ENCODE measurements around the gene ZBTB45.

The ZBTB45 gene

DNA sequence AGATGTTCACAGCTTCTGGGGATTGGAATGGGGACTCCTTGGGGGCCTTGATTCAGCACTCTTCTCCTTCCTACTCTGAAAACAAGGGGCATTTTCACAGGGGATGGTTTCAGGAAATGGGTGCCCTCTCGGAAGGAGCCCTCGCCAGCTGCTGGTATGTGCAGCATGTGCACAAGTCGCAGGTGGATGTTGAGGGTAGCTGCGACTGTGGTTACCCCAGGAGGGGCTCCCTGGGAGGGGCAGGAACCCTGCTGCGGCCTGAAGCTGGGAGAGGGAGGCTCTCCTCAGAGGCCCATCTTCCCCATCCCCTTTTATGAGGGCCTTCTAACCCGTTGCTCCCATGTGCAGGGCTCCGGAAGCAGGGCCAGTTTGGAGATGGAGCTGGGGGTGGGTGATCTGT is 37.2 kb downstream of the ZBTB45 start (continued):
- no peak for TF ChIP-seq ZNF146 (tag by site-specific recombination; IDR thresholded peaks at IDR 0.05)
- TF ChIP-seq, protein P1, sequence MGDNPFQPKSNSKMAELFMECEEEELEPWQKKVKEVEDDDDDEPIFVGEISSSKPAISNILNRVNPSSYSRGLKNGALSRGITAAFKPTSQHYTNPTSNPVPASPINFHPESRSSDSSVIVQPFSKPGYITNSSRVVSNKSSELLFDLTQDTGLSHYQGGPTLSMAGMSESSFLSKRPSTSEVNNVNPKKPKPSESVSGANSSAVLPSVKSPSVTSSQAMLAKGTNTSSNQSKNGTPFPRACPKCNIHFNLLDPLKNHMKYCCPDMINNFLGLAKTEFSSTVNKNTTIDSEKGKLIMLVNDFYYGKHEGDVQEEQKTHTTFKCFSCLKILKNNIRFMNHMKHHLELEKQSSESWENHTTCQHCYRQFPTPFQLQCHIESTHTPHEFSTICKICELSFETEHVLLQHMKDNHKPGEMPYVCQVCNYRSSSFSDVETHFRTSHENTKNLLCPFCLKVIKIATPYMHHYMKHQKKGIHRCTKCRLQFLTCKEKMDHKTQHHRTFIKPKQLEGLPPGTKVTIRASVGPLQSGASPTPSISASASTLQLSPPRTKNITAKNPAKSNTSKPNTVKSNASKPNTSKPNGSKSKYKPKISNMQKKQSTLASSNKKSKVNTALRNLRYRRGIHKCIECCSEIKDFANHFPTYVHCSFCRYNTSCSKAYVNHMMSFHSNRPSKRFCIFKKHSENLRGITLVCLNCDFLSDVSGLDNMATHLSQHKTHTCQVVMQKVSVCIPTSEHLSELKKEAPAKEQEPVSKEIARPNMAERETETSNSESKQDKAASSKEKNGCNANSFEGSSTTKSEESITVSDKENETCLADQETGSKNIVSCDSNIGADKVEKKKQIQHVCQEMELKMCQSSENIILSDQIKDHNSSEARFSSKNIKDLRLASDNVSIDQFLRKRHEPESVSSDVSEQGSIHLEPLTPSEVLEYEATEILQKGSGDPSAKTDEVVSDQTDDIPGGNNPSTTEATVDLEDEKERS (tag by site-specific recombination; IDR thresholded peaks at IDR 0.05), result no peak
- no peak for TF ChIP-seq ZNF223 (tag by site-specific recombination; IDR thresholded peaks at IDR 0.05)
- no peak for TF ChIP-seq ZNF211 (tag by site-specific recombination; IDR thresholded peaks at IDR 0.05; ENCODE audit: low read depth)
- no peak for TF ChIP-seq BCL11A (tag by site-specific recombination; IDR thresholded peaks at IDR 0.05; ENCODE audit: low read depth)
- TF ChIP-seq, protein P2, sequence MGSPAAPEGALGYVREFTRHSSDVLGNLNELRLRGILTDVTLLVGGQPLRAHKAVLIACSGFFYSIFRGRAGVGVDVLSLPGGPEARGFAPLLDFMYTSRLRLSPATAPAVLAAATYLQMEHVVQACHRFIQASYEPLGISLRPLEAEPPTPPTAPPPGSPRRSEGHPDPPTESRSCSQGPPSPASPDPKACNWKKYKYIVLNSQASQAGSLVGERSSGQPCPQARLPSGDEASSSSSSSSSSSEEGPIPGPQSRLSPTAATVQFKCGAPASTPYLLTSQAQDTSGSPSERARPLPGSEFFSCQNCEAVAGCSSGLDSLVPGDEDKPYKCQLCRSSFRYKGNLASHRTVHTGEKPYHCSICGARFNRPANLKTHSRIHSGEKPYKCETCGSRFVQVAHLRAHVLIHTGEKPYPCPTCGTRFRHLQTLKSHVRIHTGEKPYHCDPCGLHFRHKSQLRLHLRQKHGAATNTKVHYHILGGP (tag by site-specific recombination; IDR thresholded peaks at IDR 0.05), result no peak
- no peak for TF ChIP-seq ZFP41 (tag by site-specific recombination; IDR thresholded peaks at IDR 0.05; ENCODE audit: borderline replicate concordance)
- TF ChIP-seq ZNF843 (tag by site-specific recombination; IDR thresholded peaks at IDR 0.05), result no peak
- TF ChIP-seq, protein P3, sequence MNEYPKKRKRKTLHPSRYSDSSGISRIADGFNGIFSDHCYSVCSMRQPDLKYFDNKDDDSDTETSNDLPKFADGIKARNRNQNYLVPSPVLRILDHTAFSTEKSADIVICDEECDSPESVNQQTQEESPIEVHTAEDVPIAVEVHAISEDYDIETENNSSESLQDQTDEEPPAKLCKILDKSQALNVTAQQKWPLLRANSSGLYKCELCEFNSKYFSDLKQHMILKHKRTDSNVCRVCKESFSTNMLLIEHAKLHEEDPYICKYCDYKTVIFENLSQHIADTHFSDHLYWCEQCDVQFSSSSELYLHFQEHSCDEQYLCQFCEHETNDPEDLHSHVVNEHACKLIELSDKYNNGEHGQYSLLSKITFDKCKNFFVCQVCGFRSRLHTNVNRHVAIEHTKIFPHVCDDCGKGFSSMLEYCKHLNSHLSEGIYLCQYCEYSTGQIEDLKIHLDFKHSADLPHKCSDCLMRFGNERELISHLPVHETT (tag by site-specific recombination; IDR thresholded peaks at IDR 0.05), result no peak

DNA sequence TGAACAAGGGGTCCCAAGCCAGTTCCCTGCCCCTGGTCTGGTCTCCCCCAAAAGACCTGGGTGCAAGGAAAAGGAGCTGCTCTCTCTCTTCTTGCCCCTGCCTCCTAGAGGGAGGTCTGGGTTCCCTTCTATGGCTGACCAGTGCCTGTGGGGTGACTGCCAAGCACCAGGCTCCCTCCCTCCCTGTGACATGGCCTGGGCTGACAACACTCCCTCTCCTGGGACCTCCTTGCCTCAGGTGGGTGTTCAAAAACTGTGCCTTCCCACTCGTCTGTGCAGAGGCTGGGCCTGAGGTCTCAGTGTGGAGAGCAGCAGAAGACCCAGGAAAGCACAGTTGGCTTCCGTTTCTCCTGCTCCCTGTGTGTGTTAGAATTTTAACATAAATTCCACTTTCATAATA is 38.8 kb downstream of the ZBTB45 start:
- CTCF ChIA-PET, result interaction anchor here (0.6 kb wide), 1 partner anchor 27 kb away, joined by 3 read pairs; no protein-coding TSS in a partner anchor
- H3K9me3 ChIP-seq (ENCODE audit: control insufficient read depth, insufficient read depth, low read depth, low read length), result no peaks in the 10 kb centered on the region
- TF ChIP-seq ZBTB1 (tag by site-specific recombination; IDR thresholded peaks at IDR 0.05) (no peak), ZNF175 (tag by site-specific recombination; IDR thresholded peaks at IDR 0.05) (no peak), EGR2 (tag by site-specific recombination; IDR thresholded peaks at IDR 0.05; ENCODE audit: low read depth) (peak; percentile 50; the same call in 1 of the 2 replicates), ZNF776 (tag by site-specific recombination; IDR thresholded peaks at IDR 0.05; ENCODE audit: borderline replicate concordance) (no peak), ZNF785 (tag by site-specific recombination; IDR thresholded peaks at IDR 0.05) (no peak)
- peaks cover 4 to 39% of the 10 kb centered on the region in 2 experiments; a peak in 2 of 3 replicates for H3K36me3 ChIP-seq (ENCODE audit: control insufficient read depth in 2 of 2, insufficient read depth in 1 of 2, low read length in 2 of 2)
- H3K4me3 ChIP-seq (ENCODE audit: low read depth, low read length), result no peak overlapping the region
- H3K4me1 ChIP-seq (ENCODE audit: control insufficient read depth, insufficient read depth, low read length), result no peaks in the 10 kb centered on the region
- H3K27ac ChIP-seq (ENCODE audit: extremely low read depth, low read depth, low read length), result no peak overlapping the region
- POLR2A ChIA-PET, result no interaction called here

DNA sequence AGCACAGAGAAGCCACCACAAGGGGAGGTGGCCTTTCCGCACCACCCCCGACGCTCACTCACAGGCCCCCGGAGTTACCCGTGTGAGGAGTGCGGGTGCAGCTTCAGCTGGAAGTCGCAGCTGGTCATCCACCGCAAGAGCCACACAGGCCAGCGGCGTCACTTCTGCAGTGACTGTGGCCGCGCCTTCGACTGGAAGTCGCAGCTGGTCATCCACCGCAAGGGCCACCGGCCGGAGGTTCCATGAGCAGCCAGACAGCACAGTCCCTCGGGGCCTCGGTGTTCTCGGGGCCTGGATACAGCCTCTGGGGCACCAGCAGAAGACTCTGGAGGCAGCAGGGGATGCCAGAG is 39.2 kb downstream of the ZBTB45 start:
- CTCF ChIA-PET, result no interaction called here
- no peak for TF ChIP-seq ZNF707 (tag by site-specific recombination; IDR thresholded peaks at IDR 0.05)
- TF ChIP-seq, protein P4, sequence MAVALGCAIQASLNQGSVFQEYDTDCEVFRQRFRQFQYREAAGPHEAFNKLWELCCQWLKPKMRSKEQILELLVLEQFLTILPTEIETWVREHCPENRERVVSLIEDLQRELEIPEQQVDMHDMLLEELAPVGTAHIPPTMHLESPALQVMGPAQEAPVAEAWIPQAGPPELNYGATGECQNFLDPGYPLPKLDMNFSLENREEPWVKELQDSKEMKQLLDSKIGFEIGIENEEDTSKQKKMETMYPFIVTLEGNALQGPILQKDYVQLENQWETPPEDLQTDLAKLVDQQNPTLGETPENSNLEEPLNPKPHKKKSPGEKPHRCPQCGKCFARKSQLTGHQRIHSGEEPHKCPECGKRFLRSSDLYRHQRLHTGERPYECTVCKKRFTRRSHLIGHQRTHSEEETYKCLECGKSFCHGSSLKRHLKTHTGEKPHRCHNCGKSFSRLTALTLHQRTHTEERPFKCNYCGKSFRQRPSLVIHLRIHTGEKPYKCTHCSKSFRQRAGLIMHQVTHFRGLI (tag by site-specific recombination; IDR thresholded peaks at IDR 0.05), result no peak

More for the DNA sequence above, 39.2 kb downstream of the ZBTB45 start:
- Histone ChIP-seq H3K27ac (ENCODE audit: extremely low read depth, low read depth, low read length) (no peak overlapping the region), H3K36me3 (ENCODE audit: control insufficient read depth in 2 of 2, insufficient read depth in 1 of 2, low read length in 2 of 2) (peaks cover 4 to 39% of the 10 kb centered on the region in 2 experiments; a peak in 2 of 3 replicates), H3K4me3 (ENCODE audit: low read depth, low read length) (no peak overlapping the region), H3K9me3 (ENCODE audit: control insufficient read depth, insufficient read depth, low read depth, low read length) (no peaks in the 10 kb centered on the region), H3K4me1 (ENCODE audit: control insufficient read depth, insufficient read depth, low read length) (0 out of 2 replicates have a peak, but pooled peaks cover under 1% of the 10 kb centered on the region)
- POLR2A ChIA-PET, result no interaction called here
